ENCODE results near the gene FZD2.
"Not testable (repeated sequence)": the region's sequence is repeated elsewhere in the genome, so short reads cannot be mapped to it uniquely, and the experiment has no call there.

FZD2 gene

GRCh38 chr17:44546671-44547606, 10.3 kb upstream of the FZD2 start:
- no peak for DNase-seq (ENCODE audit: low read depth, low spot score)

DNA sequence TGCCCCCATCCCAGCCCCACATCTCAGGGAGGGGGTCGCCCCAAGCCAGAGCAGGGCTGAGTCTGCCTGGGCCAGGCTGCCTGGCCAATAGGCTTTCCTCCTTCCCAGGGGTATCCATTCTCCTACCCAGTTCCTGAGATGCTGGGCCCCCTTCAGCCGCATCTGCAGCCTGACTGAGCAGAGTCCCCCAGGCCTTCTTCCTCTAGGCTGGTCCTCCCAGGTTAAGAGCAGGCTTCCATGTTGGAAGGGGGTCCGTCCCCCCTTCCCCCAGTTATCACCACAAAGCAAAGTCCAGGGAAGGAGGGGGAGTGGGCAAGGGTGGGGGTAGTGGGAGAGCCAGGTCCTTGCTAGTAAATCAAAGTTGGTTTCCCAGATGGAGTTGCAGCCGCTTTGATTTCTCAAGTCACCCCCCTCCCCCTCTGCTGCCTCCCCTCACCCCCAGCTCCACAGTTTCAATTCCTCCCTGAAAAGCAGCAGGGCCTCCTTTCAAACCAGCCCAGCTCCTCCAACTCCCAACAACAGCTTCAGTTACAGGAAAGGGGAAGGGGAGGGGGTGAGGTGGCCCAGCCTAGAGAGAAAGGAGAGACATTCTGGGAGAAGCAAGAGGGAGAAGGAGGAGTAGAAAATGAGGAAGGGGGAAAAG, 9.5 kb upstream of the FZD2 start:
- no peak for DNase-seq (ENCODE audit: low read depth, low spot score)

DNA sequence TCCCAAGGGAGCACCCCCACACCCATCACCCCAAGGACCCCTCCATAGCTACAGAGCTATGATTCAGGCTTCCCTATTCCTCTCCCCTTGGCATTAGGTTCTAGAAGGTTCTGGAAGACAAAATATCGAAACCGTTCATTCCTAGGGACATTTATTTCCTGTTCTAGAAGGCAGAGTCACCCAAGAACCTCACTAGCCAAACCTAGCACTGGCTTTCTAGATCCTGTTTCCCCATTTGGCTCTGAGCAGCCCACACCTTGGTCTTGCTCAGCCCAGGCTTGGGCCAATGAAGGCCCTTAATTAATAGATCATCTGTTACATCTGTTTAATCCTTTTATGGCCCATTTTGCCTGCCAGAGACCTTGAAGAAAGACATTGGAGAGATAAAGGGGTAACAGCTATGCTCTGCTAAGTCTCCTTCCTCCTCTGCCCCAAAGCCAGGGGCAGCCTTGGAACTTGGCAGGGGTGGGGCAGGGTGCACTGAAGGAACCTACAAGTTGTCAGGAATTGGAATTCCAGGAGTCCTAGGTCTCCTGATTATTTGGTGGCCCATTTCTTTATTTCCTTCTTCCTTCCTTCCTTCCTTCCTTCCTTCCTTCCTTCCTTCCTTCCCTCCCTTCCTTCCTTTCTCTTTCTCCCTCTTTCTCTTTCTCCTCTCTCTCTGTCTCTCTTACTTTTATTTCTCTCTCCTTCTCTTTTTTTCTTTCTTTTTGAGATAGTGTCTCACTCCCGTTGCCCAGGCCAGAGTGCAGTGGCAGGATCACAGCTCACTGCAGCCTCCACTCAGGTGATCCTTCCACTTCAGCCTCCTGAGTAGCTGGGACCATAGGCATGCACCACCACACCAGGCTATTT, 8.7 kb upstream of the FZD2 start:
- DNase-seq (ENCODE audit: low read depth, low spot score), result no peak

- no peak for DNase-seq (ENCODE audit: low read depth, low spot score)
Observed at GRCh38 chr17:44549686-44550085, 7.6 kb upstream of the FZD2 start.

GRCh38 chr17:44552361-44552760, 4.9 kb upstream of the FZD2 start:
- DNase-seq (ENCODE audit: low read depth, low spot score), result no peak

DNA sequence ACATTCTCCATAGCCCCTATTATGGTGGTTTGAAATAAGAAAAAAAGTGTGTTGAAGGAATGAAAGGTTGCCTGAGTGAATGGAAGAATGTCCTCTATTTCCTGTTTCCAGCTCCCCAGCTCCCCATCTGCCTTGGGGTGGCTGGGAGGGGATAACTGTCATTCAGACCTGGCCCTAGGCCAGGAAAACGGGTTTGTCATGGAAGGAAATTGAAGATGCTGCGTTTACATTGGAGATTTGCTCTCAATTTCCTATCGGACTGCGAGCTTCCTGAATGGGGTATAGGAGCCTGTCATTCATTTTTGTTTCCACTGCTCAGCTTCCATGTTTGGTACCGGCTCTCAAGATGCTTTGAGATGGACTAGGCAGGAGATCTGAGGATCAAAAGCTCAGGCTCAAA, 2.2 kb upstream of the FZD2 start:
- no peak for DNase-seq (ENCODE audit: low read depth, low spot score)

- no peak for DNase-seq (ENCODE audit: low read depth, low spot score)
Observed at GRCh38 chr17:44556166-44556831, 985 bp upstream of the FZD2 start.

DNA sequence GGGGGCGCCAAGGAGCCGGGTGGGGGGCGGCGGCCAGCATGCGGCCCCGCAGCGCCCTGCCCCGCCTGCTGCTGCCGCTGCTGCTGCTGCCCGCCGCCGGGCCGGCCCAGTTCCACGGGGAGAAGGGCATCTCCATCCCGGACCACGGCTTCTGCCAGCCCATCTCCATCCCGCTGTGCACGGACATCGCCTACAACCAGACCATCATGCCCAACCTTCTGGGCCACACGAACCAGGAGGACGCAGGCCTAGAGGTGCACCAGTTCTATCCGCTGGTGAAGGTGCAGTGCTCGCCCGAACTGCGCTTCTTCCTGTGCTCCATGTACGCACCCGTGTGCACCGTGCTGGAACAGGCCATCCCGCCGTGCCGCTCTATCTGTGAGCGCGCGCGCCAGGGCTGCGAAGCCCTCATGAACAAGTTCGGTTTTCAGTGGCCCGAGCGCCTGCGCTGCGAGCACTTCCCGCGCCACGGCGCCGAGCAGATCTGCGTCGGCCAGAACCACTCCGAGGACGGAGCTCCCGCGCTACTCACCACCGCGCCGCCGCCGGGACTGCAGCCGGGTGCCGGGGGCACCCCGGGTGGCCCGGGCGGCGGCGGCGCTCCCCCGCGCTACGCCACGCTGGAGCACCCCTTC, 484 bp downstream of the FZD2 start:
- no peak for DNase-seq (ENCODE audit: low read depth, low spot score)

DNA sequence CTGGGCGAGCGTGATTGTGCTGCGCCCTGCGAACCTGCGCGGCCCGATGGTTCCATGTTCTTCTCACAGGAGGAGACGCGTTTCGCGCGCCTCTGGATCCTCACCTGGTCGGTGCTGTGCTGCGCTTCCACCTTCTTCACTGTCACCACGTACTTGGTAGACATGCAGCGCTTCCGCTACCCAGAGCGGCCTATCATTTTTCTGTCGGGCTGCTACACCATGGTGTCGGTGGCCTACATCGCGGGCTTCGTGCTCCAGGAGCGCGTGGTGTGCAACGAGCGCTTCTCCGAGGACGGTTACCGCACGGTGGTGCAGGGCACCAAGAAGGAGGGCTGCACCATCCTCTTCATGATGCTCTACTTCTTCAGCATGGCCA, 1.0 kb downstream of the FZD2 start:
- DNase-seq (ENCODE audit: low read depth, low spot score), result no peak

DNA sequence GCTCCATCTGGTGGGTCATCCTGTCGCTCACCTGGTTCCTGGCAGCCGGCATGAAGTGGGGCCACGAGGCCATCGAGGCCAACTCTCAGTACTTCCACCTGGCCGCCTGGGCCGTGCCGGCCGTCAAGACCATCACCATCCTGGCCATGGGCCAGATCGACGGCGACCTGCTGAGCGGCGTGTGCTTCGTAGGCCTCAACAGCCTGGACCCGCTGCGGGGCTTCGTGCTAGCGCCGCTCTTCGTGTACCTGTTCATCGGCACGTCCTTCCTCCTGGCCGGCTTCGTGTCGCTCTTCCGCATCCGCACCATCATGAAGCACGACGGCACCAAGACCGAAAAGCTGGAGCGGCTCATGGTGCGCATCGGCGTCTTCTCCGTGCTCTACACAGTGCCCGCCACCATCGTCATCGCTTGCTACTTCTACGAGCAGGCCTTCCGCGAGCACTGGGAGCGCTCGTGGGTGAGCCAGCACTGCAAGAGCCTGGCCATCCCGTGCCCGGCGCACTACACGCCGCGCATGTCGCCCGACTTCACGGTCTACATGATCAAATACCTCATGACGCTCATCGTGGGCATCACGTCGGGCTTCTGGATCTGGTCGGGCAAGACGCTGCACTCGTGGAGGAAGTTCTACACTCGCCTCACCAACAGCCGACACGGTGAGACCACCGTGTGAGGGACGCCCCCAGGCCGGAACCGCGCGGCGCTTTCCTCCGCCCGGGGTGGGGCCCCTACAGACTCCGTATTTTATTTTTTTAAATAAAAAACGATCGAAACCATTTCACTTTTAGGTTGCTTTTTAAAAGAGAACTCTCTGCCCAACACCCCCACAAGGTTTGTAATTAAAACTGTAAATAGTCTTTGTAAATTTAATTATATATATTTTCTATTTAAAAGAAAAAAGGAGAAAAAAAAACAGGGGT, 1.7 kb downstream of the FZD2 start:
- no peak for DNase-seq (ENCODE audit: low read depth, low spot score)

DNA sequence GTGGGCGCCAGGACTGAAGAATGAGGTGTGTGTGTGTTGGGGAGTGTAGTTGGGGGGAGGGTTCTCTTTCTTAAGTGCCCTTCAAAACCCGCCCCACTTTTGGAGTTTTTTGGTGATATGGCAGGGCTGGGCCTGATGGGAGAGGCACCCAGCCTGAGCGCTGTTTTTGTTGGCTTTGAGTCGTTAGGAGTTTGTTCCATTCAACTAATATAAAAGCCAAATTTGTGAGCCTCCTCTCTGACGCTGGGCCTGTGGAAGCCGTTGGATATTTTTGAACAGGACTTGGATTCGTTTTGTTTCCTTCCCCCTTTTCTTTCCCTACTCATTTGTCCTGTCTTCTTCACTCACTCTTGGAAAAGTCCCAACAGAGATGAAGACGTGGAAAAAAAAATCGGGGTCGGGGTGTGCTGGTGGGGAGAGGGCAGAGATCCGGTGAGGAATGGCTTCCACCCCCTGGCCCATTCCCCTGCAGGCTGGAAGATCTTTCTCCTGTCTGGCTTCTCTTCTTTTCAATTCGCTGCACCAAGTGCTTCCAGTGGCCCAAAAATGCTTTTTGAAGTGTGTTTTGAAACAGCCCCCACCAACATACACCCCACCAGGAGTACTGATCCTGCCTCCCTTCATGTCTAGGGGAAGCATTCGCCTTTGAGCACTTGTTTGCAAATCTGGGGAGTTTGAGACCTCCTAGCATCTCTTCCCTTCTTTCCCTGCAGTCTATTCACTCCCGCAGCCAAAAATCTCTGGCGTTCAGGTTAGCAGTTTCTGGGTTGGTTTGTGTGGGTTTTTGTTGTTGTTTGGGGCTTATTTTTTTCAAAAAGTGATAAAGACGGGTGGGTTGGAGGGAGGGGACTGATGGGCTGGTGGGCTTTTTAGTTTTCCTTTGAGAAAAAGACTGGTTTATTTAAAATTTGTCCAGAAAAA, 2.6 kb downstream of the FZD2 start:
- no peak for DNase-seq (ENCODE audit: low read depth, low spot score)

GRCh38 chr17:44561237-44561623, 3.9 kb downstream of the FZD2 start:
- no peak for DNase-seq (ENCODE audit: low read depth, low spot score)

DNA sequence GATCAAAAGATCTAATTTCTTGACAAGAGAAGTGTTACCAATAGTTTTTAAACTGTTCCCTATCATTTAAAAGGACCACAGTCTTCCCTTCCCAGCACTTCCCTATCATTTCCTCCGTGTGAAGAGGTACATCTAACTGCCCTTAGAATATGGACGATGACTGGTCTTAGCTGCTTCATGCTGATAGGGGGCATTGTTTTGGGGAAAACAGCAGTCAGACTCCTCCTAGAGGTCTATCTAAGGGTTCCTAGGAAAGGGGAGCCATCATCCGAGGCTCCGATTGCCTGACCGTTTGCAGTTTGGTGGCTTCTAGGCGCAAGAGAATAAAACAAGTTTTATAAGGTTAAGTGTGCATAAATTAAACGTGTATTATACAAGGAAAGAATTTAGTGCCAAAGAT, 7.1 kb downstream of the FZD2 start:
- no peak for DNase-seq (ENCODE audit: low read depth, low spot score)

DNA sequence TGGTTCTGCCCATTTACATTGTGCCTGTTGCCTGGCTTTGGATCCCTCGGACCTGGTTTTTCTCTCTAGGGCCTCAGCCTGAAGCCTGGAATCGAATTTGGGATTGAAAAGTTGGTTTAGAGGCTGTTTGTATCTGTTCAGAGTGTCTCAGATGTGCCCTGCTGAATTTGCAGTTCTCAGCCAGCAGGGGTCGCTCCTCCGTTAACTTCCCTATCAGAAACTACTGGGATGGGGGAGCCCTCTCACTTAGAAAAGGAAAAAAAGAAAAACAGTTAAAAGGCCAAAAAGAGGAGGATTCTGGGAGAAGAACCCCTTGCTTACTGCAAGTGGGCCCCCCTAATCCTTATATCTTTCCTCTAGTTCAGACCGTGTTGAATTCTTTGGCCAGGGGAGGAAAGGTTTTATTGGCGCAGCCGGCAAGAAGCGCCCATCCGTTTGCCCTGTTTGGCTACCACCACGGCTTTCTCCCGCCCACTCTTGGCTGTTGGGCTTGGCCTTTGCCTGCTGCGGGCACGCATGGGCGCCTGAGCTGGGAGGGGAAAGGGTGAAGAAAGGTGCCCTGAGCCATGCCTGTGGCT, 8.7 kb downstream of the FZD2 start:
- no peak for DNase-seq (ENCODE audit: low read depth, low spot score)

DNA sequence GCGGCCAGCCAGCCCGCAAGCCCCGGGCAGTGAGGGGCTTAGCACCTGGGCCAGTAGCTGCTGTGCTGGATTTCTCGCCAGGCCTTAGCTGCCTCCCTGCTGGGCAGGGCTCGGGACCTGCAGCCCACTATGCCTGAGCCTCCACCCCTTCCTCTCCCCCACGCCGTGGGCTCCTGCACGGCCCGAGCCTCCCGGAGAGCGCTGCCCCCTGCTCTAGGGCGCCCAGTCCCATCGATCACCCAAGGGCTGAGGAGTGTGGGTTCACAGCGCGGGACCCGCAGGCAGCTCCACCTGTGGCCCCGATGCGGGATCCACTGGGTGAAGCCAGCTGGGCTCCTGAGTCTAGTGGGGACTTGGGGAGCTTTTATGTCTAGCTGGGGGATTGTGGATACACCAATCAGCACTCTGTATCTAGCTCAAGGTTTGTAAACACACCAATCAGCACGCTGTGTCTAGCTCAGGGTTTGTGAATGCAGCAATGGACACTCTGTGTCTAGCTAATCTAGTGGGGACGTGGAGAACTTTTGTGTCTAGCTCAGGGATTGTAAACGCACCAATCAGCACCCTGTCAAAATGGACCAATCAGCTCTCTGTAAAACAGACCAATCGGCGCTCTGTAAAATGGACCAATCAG, 11.1 kb downstream of the FZD2 start:
- DNase-seq (ENCODE audit: low read depth, low spot score), result not testable (repeated sequence)

DNA sequence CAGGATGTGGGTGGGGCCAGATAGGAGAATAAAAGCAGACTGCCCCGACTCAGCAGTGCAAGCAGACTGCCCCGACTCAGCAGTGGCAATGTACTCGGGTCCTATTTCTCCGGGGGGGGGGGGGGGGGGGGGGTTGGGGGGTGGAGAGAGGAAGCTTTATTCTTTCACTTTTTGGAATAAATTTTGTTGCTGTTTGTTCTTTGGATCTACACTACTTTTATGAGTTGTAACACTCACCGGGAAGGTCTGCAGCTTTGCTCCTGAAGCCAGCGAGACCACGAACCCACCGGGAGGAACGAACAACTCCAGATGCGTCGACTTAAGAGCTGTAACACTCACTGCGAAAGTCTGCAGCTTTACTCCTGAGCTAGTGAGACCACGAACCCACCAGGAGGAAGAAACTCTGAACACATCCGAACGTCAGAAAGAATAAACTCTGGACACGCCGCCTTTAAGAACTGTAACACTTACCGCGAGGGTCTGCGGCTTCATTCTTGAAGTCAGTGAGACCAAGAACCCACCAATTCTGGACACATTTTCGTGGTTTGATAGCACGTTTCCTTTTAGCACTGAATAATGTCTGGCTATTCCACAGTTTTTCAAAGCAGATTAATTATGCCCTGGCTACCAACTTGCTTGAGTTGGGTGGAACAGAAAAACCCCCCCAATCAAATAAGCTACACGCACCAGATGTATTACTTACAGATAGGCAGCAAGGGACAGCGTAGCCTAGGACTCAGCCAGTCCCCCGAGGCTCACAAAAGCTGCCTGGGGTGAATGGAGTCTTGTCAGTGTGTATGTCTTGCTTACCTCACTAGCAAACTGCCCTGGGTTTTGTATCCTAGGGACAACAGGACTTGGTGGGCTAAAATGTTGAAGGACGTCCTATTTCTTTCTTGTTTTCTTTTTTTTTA, 11.9 kb downstream of the FZD2 start:
- no peak for DNase-seq (ENCODE audit: low read depth, low spot score)

- no peak for DNase-seq (ENCODE audit: low read depth, low spot score)
Observed at GRCh38 chr17:44572801-44573200, 15.5 kb downstream of the FZD2 start.

All from smooth muscle cell of the brain vasculature (primary cell).